ENCODE measurements around the gene TBC1D30. TPM values are rescaled to one million over a fixed set of nuclear protein-coding genes. Genes with fewer than 3 reads are reported as not detected.

Gene TBC1D30
- total RNA-seq, 1 donor from 2014 or later = 1.2 TPM

DNA sequence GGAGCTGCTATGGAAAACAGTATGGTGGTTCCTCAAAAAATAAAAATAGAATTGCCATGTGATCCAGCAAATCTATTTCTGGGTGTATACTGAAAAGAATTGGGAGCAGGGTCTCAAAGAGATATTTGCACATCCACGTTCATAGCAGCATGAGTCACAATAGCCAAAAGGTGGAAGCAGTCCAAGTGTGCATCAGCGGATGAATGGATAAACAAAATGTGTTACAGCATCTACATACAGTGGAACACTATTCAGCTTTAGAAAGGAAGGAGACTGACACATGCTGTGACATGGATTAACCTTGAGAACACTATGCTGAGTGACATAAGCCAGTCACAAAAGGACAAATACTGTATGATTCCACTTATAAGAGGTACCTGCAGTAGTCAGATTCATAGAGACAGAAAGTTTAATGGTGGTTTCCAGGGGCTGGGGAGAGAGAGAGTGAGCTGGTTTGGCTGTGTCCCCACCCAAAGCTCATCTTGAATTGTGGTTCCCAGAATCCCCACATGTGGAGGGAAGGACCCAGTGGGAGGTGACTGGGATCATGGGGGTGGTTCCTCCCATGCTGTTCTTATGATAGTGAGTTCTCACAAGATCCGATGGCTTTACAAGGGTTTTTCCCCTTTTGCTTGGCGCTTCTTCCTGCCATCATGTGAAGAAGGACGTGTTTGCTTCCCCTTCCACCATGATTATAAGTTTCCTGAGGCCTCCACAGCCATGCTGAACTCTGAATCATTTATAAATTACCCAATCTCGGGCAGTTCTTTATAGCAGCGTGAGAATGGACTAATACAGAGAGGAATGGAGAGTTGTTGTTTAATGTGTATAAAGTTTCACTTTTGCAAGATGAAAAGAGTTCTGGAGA is 17.6 kb upstream of the TBC1D30 start:
- no peaks in the 10 kb centered on the region for H3K9me3 Mint-ChIP-seq (ENCODE audit: unreplicated experiment)
- DNase-seq (ENCODE audit: low read depth) = peak; percentile 38
- FAIRE-seq = no peak
- H3K4me1 Mint-ChIP-seq (ENCODE audit: low read depth, unreplicated experiment) = peaks cover 2% of the 10 kb centered on the region
- H3K4me3 ChIP-seq (ENCODE audit: insufficient read depth, low read depth, low read length) = no peak overlapping the region
- no peak overlapping the region for H3K27ac ChIP-seq (ENCODE audit: low read depth, low read length)
- no peaks in the 10 kb centered on the region for H3K79me2 ChIP-seq (ENCODE audit: insufficient read depth, low read length)
- TF ChIP-seq, protein P1, sequence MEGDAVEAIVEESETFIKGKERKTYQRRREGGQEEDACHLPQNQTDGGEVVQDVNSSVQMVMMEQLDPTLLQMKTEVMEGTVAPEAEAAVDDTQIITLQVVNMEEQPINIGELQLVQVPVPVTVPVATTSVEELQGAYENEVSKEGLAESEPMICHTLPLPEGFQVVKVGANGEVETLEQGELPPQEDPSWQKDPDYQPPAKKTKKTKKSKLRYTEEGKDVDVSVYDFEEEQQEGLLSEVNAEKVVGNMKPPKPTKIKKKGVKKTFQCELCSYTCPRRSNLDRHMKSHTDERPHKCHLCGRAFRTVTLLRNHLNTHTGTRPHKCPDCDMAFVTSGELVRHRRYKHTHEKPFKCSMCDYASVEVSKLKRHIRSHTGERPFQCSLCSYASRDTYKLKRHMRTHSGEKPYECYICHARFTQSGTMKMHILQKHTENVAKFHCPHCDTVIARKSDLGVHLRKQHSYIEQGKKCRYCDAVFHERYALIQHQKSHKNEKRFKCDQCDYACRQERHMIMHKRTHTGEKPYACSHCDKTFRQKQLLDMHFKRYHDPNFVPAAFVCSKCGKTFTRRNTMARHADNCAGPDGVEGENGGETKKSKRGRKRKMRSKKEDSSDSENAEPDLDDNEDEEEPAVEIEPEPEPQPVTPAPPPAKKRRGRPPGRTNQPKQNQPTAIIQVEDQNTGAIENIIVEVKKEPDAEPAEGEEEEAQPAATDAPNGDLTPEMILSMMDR (IDR thresholded peaks at IDR 0.05; ENCODE audit: insufficient read depth, low read depth, low read length) = no peak
- TF ChIP-seq EZH2 (IDR thresholded peaks at IDR 0.05; ENCODE audit: insufficient read depth, low read length) = no peak
- no peaks in the 10 kb centered on the region for H3K36me3 ChIP-seq (ENCODE audit: insufficient read depth, low read length)
- H3K4me1 ChIP-seq (ENCODE audit: insufficient read depth, low read length) = no peaks in the 10 kb centered on the region
- no peak overlapping the region for H3K4me3 Mint-ChIP-seq (ENCODE audit: unreplicated experiment)
- peaks cover 8% of the 10 kb centered on the region for H3K27me3 ChIP-seq (ENCODE audit: insufficient read depth, low read length)
- H3K4me2 ChIP-seq (ENCODE audit: low read length) = no peak overlapping the region
- H3K27me3 Mint-ChIP-seq (ENCODE audit: low read depth, unreplicated experiment) = peaks cover 9% of the 10 kb centered on the region
- no peaks in the 10 kb centered on the region for H4K20me1 ChIP-seq (ENCODE audit: insufficient read depth, low read length)
- no peaks in the 10 kb centered on the region for H3K9me3 ChIP-seq (ENCODE audit: insufficient read depth, low read depth, low read length)
- H3K9ac ChIP-seq (ENCODE audit: low read length) = no peak overlapping the region
- H3K36me3 Mint-ChIP-seq (ENCODE audit: low read depth, unreplicated experiment) = no peaks in the 10 kb centered on the region
- H2AFZ ChIP-seq (ENCODE audit: low read depth, low read length) = no peak overlapping the region
- no peak overlapping the region for H3K27ac Mint-ChIP-seq (ENCODE audit: unreplicated experiment)

DNA sequence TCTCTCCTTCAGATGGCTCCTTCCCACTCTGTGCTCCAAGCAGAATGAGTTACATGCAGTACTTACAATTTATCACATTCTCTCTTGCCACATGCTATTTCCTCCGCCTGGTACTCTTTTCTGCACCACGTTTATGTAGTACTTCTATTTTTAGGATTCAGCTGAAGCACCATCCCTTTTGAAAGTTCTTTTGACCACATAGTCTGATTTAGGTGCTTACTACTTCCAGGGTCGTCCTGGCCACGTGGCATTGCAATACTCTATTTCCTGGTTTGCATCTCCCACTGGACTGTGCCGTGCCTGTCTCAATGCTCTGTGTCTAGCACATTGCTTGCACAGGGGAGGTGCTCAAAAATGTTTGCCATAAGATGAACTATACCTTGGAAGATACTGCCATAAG is 16.3 kb upstream of the TBC1D30 start:
- Histone ChIP-seq H3K27me3 (ENCODE audit: insufficient read depth, low read length) (peaks cover 8% of the 10 kb centered on the region), H3K4me1 (ENCODE audit: insufficient read depth, low read length) (no peaks in the 10 kb centered on the region), H3K4me2 (ENCODE audit: low read length) (no peak overlapping the region), H3K9ac (ENCODE audit: low read length) (no peak overlapping the region), H3K79me2 (ENCODE audit: insufficient read depth, low read length) (no peaks in the 10 kb centered on the region), H3K27ac (ENCODE audit: low read depth, low read length) (no peak overlapping the region), H4K20me1 (ENCODE audit: insufficient read depth, low read length) (no peaks in the 10 kb centered on the region), H3K4me3 (ENCODE audit: insufficient read depth, low read depth, low read length) (no peak overlapping the region), H3K9me3 (ENCODE audit: insufficient read depth, low read depth, low read length) (no peaks in the 10 kb centered on the region), H3K36me3 (ENCODE audit: insufficient read depth, low read length) (no peaks in the 10 kb centered on the region), H2AFZ (ENCODE audit: low read depth, low read length) (no peak overlapping the region)
- no peaks in the 10 kb centered on the region for H3K9me3 Mint-ChIP-seq (ENCODE audit: unreplicated experiment)
- DNase-seq (ENCODE audit: low read depth) (no peak), FAIRE-seq (no peak)
- no peaks in the 10 kb centered on the region for H3K36me3 Mint-ChIP-seq (ENCODE audit: low read depth, unreplicated experiment)
- TF ChIP-seq, protein P1 (IDR thresholded peaks at IDR 0.05; ENCODE audit: insufficient read depth, low read depth, low read length) = no peak
- TF ChIP-seq EZH2 (IDR thresholded peaks at IDR 0.05; ENCODE audit: insufficient read depth, low read length) = no peak
- peaks cover 2% of the 10 kb centered on the region for H3K4me1 Mint-ChIP-seq (ENCODE audit: low read depth, unreplicated experiment)
- peaks cover 9% of the 10 kb centered on the region for H3K27me3 Mint-ChIP-seq (ENCODE audit: low read depth, unreplicated experiment)
- H3K27ac Mint-ChIP-seq (ENCODE audit: unreplicated experiment) = no peak overlapping the region
- H3K4me3 Mint-ChIP-seq (ENCODE audit: unreplicated experiment) = no peak overlapping the region

DNA sequence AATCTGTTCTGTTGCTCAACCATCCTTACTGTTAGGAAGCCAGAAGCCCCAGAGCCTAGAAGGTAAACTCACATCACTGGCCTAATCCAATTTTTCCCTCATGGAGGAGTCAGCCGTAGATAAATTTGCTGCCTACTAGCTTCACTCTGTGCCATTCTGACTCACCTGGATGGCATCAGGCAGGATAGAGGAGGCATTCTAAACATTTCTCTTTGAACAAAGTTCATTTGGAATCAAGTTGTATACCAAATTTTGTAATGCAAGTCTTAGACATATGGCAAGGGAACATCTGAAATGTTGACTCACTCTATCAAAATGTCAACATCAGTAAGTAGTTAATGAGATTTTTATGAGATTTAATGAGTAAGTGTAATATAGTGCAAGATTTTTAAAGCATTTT is 13.6 kb upstream of the TBC1D30 start:
- no peak overlapping the region for H2AFZ ChIP-seq (ENCODE audit: low read depth, low read length)
- no peak overlapping the region for H3K4me2 ChIP-seq (ENCODE audit: low read length)
- H3K27ac ChIP-seq (ENCODE audit: low read depth, low read length) = no peak overlapping the region
- H3K27me3 ChIP-seq (ENCODE audit: insufficient read depth, low read length) = peaks cover 9% of the 10 kb centered on the region
- H3K4me1 ChIP-seq (ENCODE audit: insufficient read depth, low read length) = no peaks in the 10 kb centered on the region
- H3K9ac ChIP-seq (ENCODE audit: low read length) = no peak overlapping the region
- Mint-ChIP-seq H3K9me3 (ENCODE audit: unreplicated experiment) (peaks cover 1% of the 10 kb centered on the region), H3K27ac (ENCODE audit: unreplicated experiment) (no peak overlapping the region), H3K4me3 (ENCODE audit: unreplicated experiment) (no peak overlapping the region), H3K4me1 (ENCODE audit: low read depth, unreplicated experiment) (peaks cover 2% of the 10 kb centered on the region), H3K36me3 (ENCODE audit: low read depth, unreplicated experiment) (no peaks in the 10 kb centered on the region), H3K27me3 (ENCODE audit: low read depth, unreplicated experiment) (no peaks in the 10 kb centered on the region)
- H4K20me1 ChIP-seq (ENCODE audit: insufficient read depth, low read length) = no peaks in the 10 kb centered on the region
- FAIRE-seq = no peak
- H3K36me3 ChIP-seq (ENCODE audit: insufficient read depth, low read length) = no peaks in the 10 kb centered on the region
- no peak for DNase-seq (ENCODE audit: low read depth)
- TF ChIP-seq, protein P1 (IDR thresholded peaks at IDR 0.05; ENCODE audit: insufficient read depth, low read depth, low read length) = no peak
- TF ChIP-seq EZH2 (IDR thresholded peaks at IDR 0.05; ENCODE audit: insufficient read depth, low read length) = no peak
- H3K4me3 ChIP-seq (ENCODE audit: insufficient read depth, low read depth, low read length) = no peak overlapping the region
- no peaks in the 10 kb centered on the region for H3K79me2 ChIP-seq (ENCODE audit: insufficient read depth, low read length)
- no peaks in the 10 kb centered on the region for H3K9me3 ChIP-seq (ENCODE audit: insufficient read depth, low read depth, low read length)

All from astrocyte (in vitro differentiated cells and primary cell).